Small intestine (tissue), 7 donors: ENCODE measurements around the gene ALDH16A1. TPM values are rescaled to one million over a fixed set of nuclear protein-coding genes. Genes with fewer than 3 reads are reported as not detected.
"Not testable (repeated sequence)": the region's sequence is repeated elsewhere in the genome, so short reads cannot be mapped to it uniquely, and the experiment has no call there.

Source experiments
- DNase-seq, 2 donors: peaks; one replicate each; pipeline versions ENCODE4 v3.0.0 to v3.0.0-alpha.2; 2013
- FAIRE-seq: peaks from 2 replicates; lab custom pipeline; 2012; peaks lifted over from hg19 to GRCh38; lab: Jason Lieb, UNC
- H3K27ac ChIP-seq, 3 donors: one replicate each; pipeline ENCODE4 v1.5.1; 2013; ENCODE audit warnings: low read length in 2 of 3, mild to moderate bottlenecking in 2 of 3, control low read depth in 1 of 3, inconsistent platforms in 1 of 3, low read depth in 1 of 3, moderate library complexity in 1 of 3
- H3K27me3 ChIP-seq, 3 donors: one replicate each; pipeline ENCODE4 v1.6.1; 2013; ENCODE audit warnings: low read length in 3 of 3, inconsistent platforms in 1 of 3; ENCODE audit not compliant: control insufficient read depth in 3 of 3, insufficient read depth in 3 of 3
- H3K36me3 ChIP-seq, 3 donors: one replicate each; pipeline ENCODE4 v1.6.1; 2013; ENCODE audit warnings: low read length in 3 of 3, inconsistent platforms in 1 of 3, low read depth in 1 of 3, mild to moderate bottlenecking in 1 of 3, moderate library complexity in 1 of 3; ENCODE audit not compliant: control insufficient read depth in 3 of 3, insufficient read depth in 2 of 3
- H3K4me1 ChIP-seq, 3 donors: one replicate each; pipeline ENCODE4 v1.6.1; 2013; ENCODE audit warnings: low read length in 2 of 3, inconsistent platforms in 1 of 3, low read depth in 1 of 3, mild to moderate bottlenecking in 1 of 3, moderate library complexity in 1 of 3; ENCODE audit not compliant: control insufficient read depth in 3 of 3, insufficient read depth in 2 of 3
- H3K4me3 ChIP-seq, 3 donors: one replicate each; pipeline ENCODE4 v1.5.1; 2013; ENCODE audit warnings: low read length in 3 of 3, control low read depth in 1 of 3, inconsistent platforms in 1 of 3, low read depth in 1 of 3, mild to moderate bottlenecking in 1 of 3, moderate library complexity in 1 of 3
- H3K9me3 ChIP-seq, 2 donors: one replicate each; pipeline ENCODE4 v1.6.1; 2013; ENCODE audit warnings: low read depth in 1 of 2, low read length in 1 of 2; ENCODE audit not compliant: control insufficient read depth in 2 of 2, insufficient read depth in 1 of 2
- WGBS, 3 donors: extraction: QIAGEN DNeasy Blood & Tissue Kit; methylation state at CpG; one replicate each; pipeline ENCODE4 v1.1.7; 2013; 5-methylcytosine and 5-hydroxymethylcytosine counted together
- polyA plus RNA-seq, 4 donors: library from polyadenylated mRNA; stranded (reverse) in 3 of 4; unstranded in 1 of 4; fragments of 200-250 nt in 3 of 4; fragments of 120-200 nt in 1 of 4; gene quantifications; one replicate each; pipeline versions ENCODE4 v1.2.1 to v1.2.3, GENCODE V29; 2013
- donor health status: healthy with polysubstance abuse.
- donor health status: control.
- donor health status: control.
- donor health status: Bipolar disorder and iron deficiency.
- donor health status: healthy.

ALDH16A1 gene
- polyA plus RNA-seq, 4 donors: 26.3 to 130 (median 83.6) TPM

GRCh38 chr19:49465371-49465770 lies 12.3 kb downstream of the ALDH16A1 start:
- Histone ChIP-seq H3K27ac (no peak overlapping the region), H3K27me3 (no peaks in the 10 kb centered on the region), H3K9me3 (no peaks in the 10 kb centered on the region), H3K4me3 (no peak overlapping the region), H3K36me3 (peaks cover 0 to 78% (median 13%) of the 10 kb centered on the region in 3 donors), H3K4me1 (no peaks in the 10 kb centered on the region)
- DNase-seq (no peak), FAIRE-seq (no peak)
- WGBS, 3 donors: 83 to 95% (median 92%) methylated on average over 1 to 3 of the region's 3 CpGs

DNA sequence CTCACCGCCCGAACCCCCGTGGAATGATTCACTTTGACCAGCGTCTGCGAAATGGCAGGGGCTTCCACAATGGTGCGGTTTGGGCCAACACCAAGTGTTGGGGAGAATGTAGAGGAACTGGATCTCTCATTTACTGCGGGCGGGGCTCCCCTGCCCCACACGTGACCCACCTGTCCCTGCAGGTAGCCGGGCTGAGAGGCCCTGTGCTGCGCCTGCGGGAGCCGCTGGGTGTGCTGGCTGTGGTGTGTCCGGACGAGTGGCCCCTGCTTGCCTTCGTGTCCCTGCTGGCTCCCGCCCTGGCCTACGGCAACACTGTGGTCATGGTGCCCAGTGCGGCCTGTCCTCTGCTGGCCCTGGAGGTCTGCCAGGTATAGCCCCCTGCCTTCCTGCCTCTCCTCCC lies 15.2 kb downstream of the ALDH16A1 start:
- Histone ChIP-seq H3K36me3 (peaks cover 0 to 68% (median 13%) of the 10 kb centered on the region in 3 donors), H3K4me1 (no peaks in the 10 kb centered on the region), H3K9me3 (no peaks in the 10 kb centered on the region), H3K4me3 (no peak overlapping the region), H3K27ac (peak overlapping the region in 2 of 3 donors; percentile 34 to 59), H3K27me3 (no peaks in the 10 kb centered on the region)
- DNase-seq (no peak), FAIRE-seq (no peak)
- 89 to 91% (median 90%) methylated on average over 19 of the region's 19 CpGs for WGBS, 3 donors

GRCh38 chr19:49468746-49469447 lies 15.9 kb downstream of the ALDH16A1 start:
- Histone ChIP-seq H3K9me3 (no peaks in the 10 kb centered on the region), H3K4me3 (no peak overlapping the region), H3K4me1 (peaks cover 0 to 4% (median 0%) of the 10 kb centered on the region in 3 donors), H3K27me3 (no peaks in the 10 kb centered on the region), H3K36me3 (peaks cover 0 to 65% (median 13%) of the 10 kb centered on the region in 3 donors), H3K27ac (peak overlapping the region; percentile 22 to 59 (median 34))
- DNase-seq (peak in 1 of 2 donors; percentile 56), FAIRE-seq (no peak)
- WGBS, 3 donors: 50 to 66% (median 63%) methylated on average over 15 of the region's 15 CpGs

GRCh38 chr19:49469828-49470614 lies 17.0 kb downstream of the ALDH16A1 start:
- H3K27ac ChIP-seq: peak overlapping the region in 2 of 3 donors; percentile 28 to 51
- DNase-seq (no peak), FAIRE-seq (no peak)
- H3K4me3 ChIP-seq: no peak overlapping the region
- WGBS, 3 donors: 66 to 87% (median 71%) methylated on average over 25 of the region's 25 CpGs
- H3K4me1 ChIP-seq: peaks cover 0 to 8% (median 0%) of the 10 kb centered on the region in 3 donors
- no peaks in the 10 kb centered on the region for H3K9me3 ChIP-seq
- peaks cover 0 to 54% (median 7%) of the 10 kb centered on the region in 3 donors for H3K36me3 ChIP-seq
- peaks cover 0 to 6% (median 0%) of the 10 kb centered on the region in 3 donors for H3K27me3 ChIP-seq

DNA sequence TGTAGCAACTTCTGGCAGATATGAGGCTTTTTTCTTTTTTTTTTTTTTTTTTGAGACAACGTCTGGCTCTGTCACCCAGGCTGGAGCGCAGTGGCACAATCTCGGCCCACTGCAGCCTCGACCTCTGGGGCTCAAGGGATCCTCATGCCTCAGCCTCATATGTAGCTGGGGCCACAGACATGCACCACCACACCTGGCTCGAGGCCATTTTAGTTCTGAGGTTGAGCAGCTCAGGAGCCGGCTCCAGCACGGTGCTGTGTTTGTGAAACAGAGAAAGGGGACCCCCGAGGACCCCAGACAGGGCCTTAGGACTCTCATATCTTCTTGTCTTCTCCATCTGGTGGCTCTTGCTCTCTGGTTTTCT lies 17.6 kb downstream of the ALDH16A1 start:
- Histone ChIP-seq H3K27me3 (peaks cover 0 to 6% (median 0%) of the 10 kb centered on the region in 3 donors), H3K9me3 (no peaks in the 10 kb centered on the region), H3K4me1 (peaks cover 0 to 8% (median 0%) of the 10 kb centered on the region in 3 donors), H3K27ac (no peak overlapping the region), H3K36me3 (peaks cover 0 to 48% (median 4%) of the 10 kb centered on the region in 3 donors), H3K4me3 (no peak overlapping the region)
- WGBS, 3 donors: 67 to 79% (median 71%) methylated on average over 8 of the region's 8 CpGs
- DNase-seq (no peak), FAIRE-seq (no peak)

GRCh38 chr19:49472936-49473335 lies 19.9 kb downstream of the ALDH16A1 start:
- H3K9me3 ChIP-seq: no peaks in the 10 kb centered on the region
- H3K4me1 ChIP-seq: peaks cover 0 to 13% (median 0%) of the 10 kb centered on the region in 3 donors
- FAIRE-seq (no peak), DNase-seq (no peak)
- H3K36me3 ChIP-seq: peaks cover 0 to 32% (median 0%) of the 10 kb centered on the region in 3 donors
- H3K4me3 ChIP-seq: no peak overlapping the region
- H3K27ac ChIP-seq: peak overlapping the region in 1 of 3 donors; percentile 55
- 64 to 73% (median 71%) methylated on average over 9 of the region's 9 CpGs for WGBS, 3 donors
- peaks cover 0 to 6% (median 0%) of the 10 kb centered on the region in 3 donors for H3K27me3 ChIP-seq

GRCh38 chr19:49473501-49473867 lies 20.5 kb downstream of the ALDH16A1 start:
- Histone ChIP-seq H3K4me1 (peaks cover 0 to 13% (median 0%) of the 10 kb centered on the region in 3 donors), H3K4me3 (peak overlapping the region in 1 of 3 donors; percentile 73), H3K27ac (peak overlapping the region in 2 of 3 donors; percentile 52 to 77), H3K36me3 (peaks cover 0 to 26% (median 0%) of the 10 kb centered on the region in 3 donors)
- H3K27me3 ChIP-seq, H3K9me3 ChIP-seq, DNase-seq, FAIRE-seq: not testable (repeated sequence)
- 55 to 66% (median 56%) methylated on average over 9 of the region's 9 CpGs for WGBS, 3 donors

DNA sequence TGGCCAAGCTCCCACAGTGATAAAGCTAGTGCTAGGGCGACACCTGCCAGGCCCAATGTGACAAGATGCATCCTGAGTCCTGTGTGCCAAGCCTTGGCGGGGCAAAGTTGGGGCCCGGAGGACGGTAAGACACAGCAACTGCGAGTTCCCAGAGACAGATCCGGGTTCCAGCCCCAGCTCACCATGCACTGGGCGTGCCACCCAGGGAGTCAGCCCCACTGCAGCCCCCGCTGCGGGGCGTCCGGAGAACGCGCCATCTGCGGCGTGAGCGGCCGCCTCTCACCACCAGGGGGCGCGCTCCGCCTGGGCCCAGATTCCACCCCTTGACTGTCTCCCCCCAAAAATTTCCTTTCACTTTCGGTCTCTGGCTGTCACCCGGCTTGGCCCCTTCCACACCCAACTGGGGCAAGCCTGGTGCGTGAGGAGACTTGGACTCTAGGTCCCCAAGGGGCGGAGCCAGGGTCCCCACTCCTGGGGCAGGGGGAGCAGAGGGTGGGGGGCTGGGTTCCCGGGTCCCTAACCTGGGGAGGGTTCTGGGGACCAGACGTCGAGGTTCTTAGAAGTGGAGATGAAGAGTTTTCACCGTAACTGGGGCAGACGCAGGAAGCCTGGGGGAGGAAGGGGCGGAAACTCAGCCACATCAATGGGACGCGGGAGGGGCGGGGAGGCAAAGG lies 21.0 kb downstream of the ALDH16A1 start, which contains the start of gene FLT3LG:
Gene FLT3LG (plus strand): TSS at position 348 of the 674 bp plus-strand sequence. CDS start 425 bp downstream, outside the sequence.
- WGBS, 3 donors: 0 to 1% (median 1%) methylated on average over 19 to 33 of the region's 33 CpGs
- H3K36me3 ChIP-seq: peaks cover 0 to 21% (median 0%) of the 10 kb centered on the region in 3 donors
- FAIRE-seq (no peak), DNase-seq (peak; percentile 90 to 92)
- H3K27ac ChIP-seq: peak within 1 kb of the TSS; percentile 33 to 77 (median 71)
- H3K4me1 ChIP-seq: peaks cover 0 to 13% (median 0%) of the 10 kb centered on the region in 3 donors
- H3K4me3 ChIP-seq: peak within 1 kb of the TSS; percentile 38 to 73 (median 69)
- H3K27me3 ChIP-seq: peaks cover 0 to 6% (median 0%) of the 10 kb centered on the region in 3 donors
- no peaks in the 10 kb centered on the region for H3K9me3 ChIP-seq
